Pancreas (tissue), 10 donors: ENCODE measurements around the gene CWC22. TPM values are rescaled to one million over a fixed set of nuclear protein-coding genes. Genes with fewer than 3 reads are reported as not detected.

Experiments used
- ATAC-seq, 4 donors: fragments of 200-7000 bp; cut with Tn5 transposase; one replicate each; pipeline versions ENCODE4 v1.8.0 to v1.9.1; 2020; ENCODE audit warnings: mild to moderate bottlenecking in 4 of 4, moderate library complexity in 4 of 4
- DNase-seq, 6 donors: peaks; one replicate each; pipeline ENCODE4 v3.0.0-alpha.2; 2020
- FAIRE-seq: peaks from 2 replicates; lab custom pipeline; 2012; peaks lifted over from hg19 to GRCh38; lab: Jason Lieb, UNC
- H3K27ac ChIP-seq, 4 donors: fragments of 200-600 bp; sonication (generic); 1 replicate in 3 of 4; 2 replicates in 1 of 4; pipeline versions ENCODE4 v1.5.0 to v1.8.0; 2020
- H3K27me3 ChIP-seq, 4 donors: fragments of 200-600 bp; one replicate each; pipeline ENCODE4 v1.8.0; 2021
- H3K36me3 ChIP-seq, 3 donors: fragments of 200-600 bp; sonication (generic) in 1 of 3; one replicate each; pipeline versions ENCODE4 v1.5.0 to v1.8.0; 2020 to 2021
- H3K4me1 ChIP-seq, 3 donors: fragments of 200-600 bp; one replicate each; pipeline ENCODE4 v1.8.0; 2021
- H3K4me3 ChIP-seq, 4 donors: fragments of 200-600 bp; sonication (generic) in 2 of 4; one replicate each; pipeline versions ENCODE4 v1.5.0 to v1.8.0; 2020 to 2021
- H3K9me3 ChIP-seq, 4 donors: fragments of 200-600 bp; one replicate each; pipeline ENCODE4 v1.8.0; 2021
- CTCF ChIP-seq, 4 donors: fragments of 200-600 bp; sonication (generic) in 3 of 4; IDR thresholded peaks; one replicate each; pipeline versions ENCODE4 v1.5.0 to v1.8.0; 2021; ENCODE audit warnings: antibody characterized with exemption in 4 of 4
- WGBS, 2 donors: extraction: QIAGEN DNeasy Blood & Tissue Kit; methylation state at CpG; one replicate each; pipeline ENCODE4 v1.1.7; 2013; 5-methylcytosine and 5-hydroxymethylcytosine counted together
- intact Hi-C, 3 donors: fragments of 100-400 bp; cut with DNase I; formaldehyde crosslinking; loops; one replicate each; pipeline versions ENCODE4 v1.11.1 to v1.14.2; 2022
- polyA plus RNA-seq, 2 donors: library from polyadenylated mRNA; stranded (reverse); fragments of 200-250 nt; gene quantifications; one replicate each; pipeline ENCODE4 v1.2.3, GENCODE V29; 2013
- total RNA-seq, 6 donors: library from RNA; stranded (reverse); fragmentation: NEBNext Ultra II Directional in 4 of 6; extraction: Animal tissue kit (Norgen Biotek cat#: 25700) in 4 of 6; gene quantifications; one replicate each; pipeline versions ENCODE4 v1.2.1 to v1.2.4, GENCODE V29; 2021 to 2023
- donor health status: healthy with polysubstance abuse.
- donor health status: DM: no; HTN: no; CAD: no; lungs with moderate emphysema.
- donor health status: DM: no; HTN: no; CAD: no.
- donor health status: control.
- donor health status: control.
- donor health status: Bipolar disorder and iron deficiency.
- donor health status: DM: yes; HTN: yes; CAD: no.
- donor health status: DM: no; HTN: no; CAD: no.
- donor health status: DM: no; HTN: no; CAD: no.
- donor health status: DM: yes; HTN: yes; CAD: no.

Gene CWC22
- total and polyA plus RNA-seq, 8 donors = 4.7 to 10.4 (median 7.0) TPM

- H3K4me3 ChIP-seq = no peak overlapping the region
- H3K27me3 ChIP-seq = no peaks in the 10 kb centered on the region
- no peak overlapping the region for H3K27ac ChIP-seq
- WGBS, 2 donors = 77 to 84% methylated on average over 4 of the region's 4 CpGs
- H3K36me3 ChIP-seq = no peaks in the 10 kb centered on the region
- FAIRE-seq (no peak), ATAC-seq (no peak), DNase-seq (no peak)
- TF ChIP-seq CTCF (IDR thresholded peaks at IDR 0.05) = no peak
- no peaks in the 10 kb centered on the region for H3K9me3 ChIP-seq
- no peaks in the 10 kb centered on the region for H3K4me1 ChIP-seq
- intact Hi-C loops = no loop called here
Measured at GRCh38 chr2:179898873-179899272, 108.2 kb downstream of the CWC22 start.

Other genes starting within 250 kb of the CWC22 start
- under 1 TPM in 5 of 6 donors, not detected in 1; 0.22 to 0.61 (median 0.37) TPM for gene ZNF385B, start 145.7 kb downstream of the CWC22 start, total RNA-seq
- gene ZNF385B, start 145.7 kb downstream of the CWC22 start, polyA plus RNA-seq = under 1 TPM; 0.19 to 0.49 TPM